Adrenal gland (tissue), 12 donors: ENCODE results near the gene UBE2H. TPM values are rescaled to one million over a fixed set of nuclear protein-coding genes. Genes with fewer than 3 reads are reported as not detected.

Experiments used
- DNase-seq, 7 donors: peaks; one replicate each; pipeline ENCODE4 v3.0.0-alpha.2; 2019 to 2020
- H3K27ac ChIP-seq, 5 donors: fragments of 200-600 bp; sonication (generic) in 4 of 5; 1 replicate in 3 of 5; 2 replicates in 2 of 5; pipeline versions ENCODE4 v1.5.1 to v1.8.0; 2016 to 2020; ENCODE audit warnings: mild to moderate bottlenecking in 1 of 5
- H3K27me3 ChIP-seq: fragments of 200-600 bp; 2 replicates; pipeline ENCODE4 v1.8.0; 2021
- H3K36me3 ChIP-seq, 2 donors: fragments of 200-600 bp; replicated peaks in 1 of 2; 1 replicate in 1 of 2; 2 replicates in 1 of 2; pipeline versions ENCODE4 v1.5.1 to v1.8.0; 2018 to 2022
- H3K4me1 ChIP-seq, 2 donors: fragments of 200-600 bp; replicated peaks in 1 of 2; 1 replicate in 1 of 2; 2 replicates in 1 of 2; pipeline versions ENCODE4 v1.5.1 to v1.8.0; 2018 to 2021
- H3K4me3 ChIP-seq, 4 donors: fragments of 200-600 bp; sonication (generic) in 3 of 4; one replicate each; pipeline ENCODE4 v1.5.1; 2016 to 2018
- H3K9me3 ChIP-seq, 3 donors: fragments of 200-600 bp; sonication (generic) in 1 of 3; replicated peaks in 1 of 3; 1 replicate in 2 of 3; 2 replicates in 1 of 3; pipeline versions ENCODE4 v1.5.1 to v1.8.0; 2016 to 2021
- POLR2A ChIP-seq, 2 donors: fragments of 450-650 bp; IDR thresholded peaks; one replicate each; pipeline ENCODE4 v1.6.1; 2017; ENCODE audit warnings: antibody characterized with exemption in 2 of 2, mild to moderate bottlenecking in 2 of 2, moderate library complexity in 1 of 2
- WGBS, 4 donors: extraction: QIAGEN DNeasy Blood & Tissue Kit in 2 of 4; methylation state at CpG; one replicate each; pipeline versions ENCODE4 v1.1.5 to v1.1.7; 2013 to 2017; 5-methylcytosine and 5-hydroxymethylcytosine counted together
- intact Hi-C, 2 donors: fragments of 100-400 bp; cut with DNase I; formaldehyde crosslinking; loops; one replicate each; pipeline versions ENCODE4 v1.14.1 to v1.15.0; 2022 to 2023
- polyA plus RNA-seq, 3 donors: library from polyadenylated mRNA; stranded (reverse); fragments of 200-250 nt in 2 of 3; fragments of 350-450 nt in 1 of 3; fragmentation: Illumina TruSeq in 1 of 3; extraction: RNeasy Lipid Tissue Mini Kit (QIAGEN cat#74804) in 1 of 3; gene quantifications; one replicate each; pipeline ENCODE4 v1.2.3, GENCODE V29; 2013 to 2014
- total RNA-seq, 9 donors: library from RNA; depleted of rRNA in 4 of 9; stranded (reverse); fragments of >200 nt in 4 of 9; fragments of 120-200 nt in 1 of 9; fragmentation: NEBNext Ultra II Directional in 1 of 9; extraction: Animal tissue kit (Norgen Biotek cat#: 25700) in 1 of 9; gene quantifications; one replicate each; pipeline versions ENCODE4 v1.1.0 to v1.2.4, GENCODE V29; 2013 to 2023
- TF ChIP-seq, protein P1 (sequence below), 6 experiments: fragments of 450-650 bp in 4 of 6; fragments of 200-600 bp in 2 of 6; sonication (generic) in 1 of 6; IDR thresholded peaks; 1 replicate in 5 of 6; 2 replicates in 1 of 6; pipeline versions ENCODE4 v1.5.1 to v1.8.0; 2016 to 2021; ENCODE audit warnings: antibody characterized with exemption in 6 of 6, mild to moderate bottlenecking in 2 of 6, moderate library complexity in 1 of 6
- donor health status: healthy with polysubstance abuse.
- donor health status: Bipolar disorder and iron deficiency.
- donor health status: DM: yes; HTN: yes; CAD: no.
- donor health status: DM: no; HTN: no; CAD: no.
- donor health status: DM: no; HTN: no; CAD: no.
- donor health status: DM: yes; HTN: yes; CAD: no.

UBE2H gene
- total and polyA plus RNA-seq, 12 donors: 48.3 to 392 (median 143) TPM

DNA sequence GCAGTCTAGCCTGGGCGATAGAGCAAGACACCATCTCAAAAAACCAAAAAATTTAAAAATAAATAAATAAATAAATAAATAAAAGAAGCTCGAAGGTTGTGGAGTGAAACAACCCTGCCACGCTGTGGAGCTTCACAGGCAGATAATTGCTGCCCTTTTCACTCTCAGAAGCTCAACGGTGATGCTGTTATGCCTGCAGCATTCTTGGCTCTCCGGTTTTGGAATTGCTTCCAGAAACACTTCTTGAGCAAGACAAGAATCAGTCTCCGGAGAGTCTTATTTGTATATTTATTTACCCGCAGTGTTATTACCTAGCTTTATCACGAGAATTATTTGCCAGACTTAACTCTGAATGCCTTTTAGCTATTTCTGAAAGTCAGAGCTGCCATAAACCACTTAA is 40.5 kb upstream of the UBE2H start:
- TF ChIP-seq POLR2A (IDR thresholded peaks at IDR 0.05): no peak
- TF ChIP-seq, protein P1, sequence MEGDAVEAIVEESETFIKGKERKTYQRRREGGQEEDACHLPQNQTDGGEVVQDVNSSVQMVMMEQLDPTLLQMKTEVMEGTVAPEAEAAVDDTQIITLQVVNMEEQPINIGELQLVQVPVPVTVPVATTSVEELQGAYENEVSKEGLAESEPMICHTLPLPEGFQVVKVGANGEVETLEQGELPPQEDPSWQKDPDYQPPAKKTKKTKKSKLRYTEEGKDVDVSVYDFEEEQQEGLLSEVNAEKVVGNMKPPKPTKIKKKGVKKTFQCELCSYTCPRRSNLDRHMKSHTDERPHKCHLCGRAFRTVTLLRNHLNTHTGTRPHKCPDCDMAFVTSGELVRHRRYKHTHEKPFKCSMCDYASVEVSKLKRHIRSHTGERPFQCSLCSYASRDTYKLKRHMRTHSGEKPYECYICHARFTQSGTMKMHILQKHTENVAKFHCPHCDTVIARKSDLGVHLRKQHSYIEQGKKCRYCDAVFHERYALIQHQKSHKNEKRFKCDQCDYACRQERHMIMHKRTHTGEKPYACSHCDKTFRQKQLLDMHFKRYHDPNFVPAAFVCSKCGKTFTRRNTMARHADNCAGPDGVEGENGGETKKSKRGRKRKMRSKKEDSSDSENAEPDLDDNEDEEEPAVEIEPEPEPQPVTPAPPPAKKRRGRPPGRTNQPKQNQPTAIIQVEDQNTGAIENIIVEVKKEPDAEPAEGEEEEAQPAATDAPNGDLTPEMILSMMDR (IDR thresholded peaks at IDR 0.05): no peak
- Histone ChIP-seq H3K4me1 (no peaks in the 10 kb centered on the region), H3K9me3 (no peaks in the 10 kb centered on the region), H3K27me3 (no peaks in the 10 kb centered on the region), H3K27ac (no peak overlapping the region), H3K4me3 (no peak overlapping the region), H3K36me3 (no peaks in the 10 kb centered on the region)
- WGBS, 4 donors: 81 to 87% (median 84%) methylated on average over 8 of the region's 8 CpGs
- DNase-seq: no peak
- intact Hi-C loops: no loop called here

DNA sequence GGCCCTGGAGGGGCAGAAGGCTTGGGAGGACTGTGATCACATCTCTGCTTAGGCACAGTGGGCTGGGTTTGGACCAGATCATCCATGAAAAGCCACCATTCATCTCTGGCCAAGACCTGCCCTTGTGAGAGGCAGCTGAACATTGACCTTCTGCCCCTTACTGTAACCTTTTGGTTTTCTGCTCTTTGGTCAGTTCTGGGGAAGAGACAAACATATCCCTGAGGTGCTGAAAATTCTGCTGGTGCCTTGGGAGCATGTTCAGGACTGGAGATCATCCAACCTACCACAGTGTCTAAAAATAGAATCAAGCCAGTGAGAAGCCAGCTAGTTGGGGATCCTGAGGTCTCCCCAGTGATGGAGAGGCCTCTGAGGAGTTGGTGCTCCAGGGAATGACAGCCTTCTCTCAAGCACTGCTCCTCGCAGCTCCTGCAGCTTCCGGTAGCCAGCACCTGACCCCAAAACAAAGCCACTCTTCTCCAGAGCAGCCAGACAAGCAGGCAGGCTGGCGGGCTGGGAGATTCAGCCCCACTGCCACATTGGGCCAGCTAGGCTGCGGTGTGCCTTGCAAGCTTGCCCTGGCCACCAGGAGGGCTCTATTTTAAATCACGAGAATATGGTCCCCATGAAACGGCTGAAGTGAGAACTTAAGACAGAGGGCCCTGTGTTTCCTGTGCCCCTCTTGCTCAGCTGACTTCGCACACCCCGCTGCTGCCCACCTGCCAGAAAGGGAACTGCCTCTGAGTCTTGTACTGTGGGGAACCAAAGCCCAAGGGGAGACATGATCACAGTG is 37.8 kb upstream of the UBE2H start:
- WGBS, 4 donors: 81 to 87% (median 84%) methylated on average over 5 to 8 of the region's 8 CpGs; no CpG with 5 or more reads in 1 of the 4 donors
- no peak for TF ChIP-seq POLR2A (IDR thresholded peaks at IDR 0.05)
- TF ChIP-seq, protein P1 (IDR thresholded peaks at IDR 0.05): no peak
- H3K27ac ChIP-seq: no peak overlapping the region
- H3K27me3 ChIP-seq: no peaks in the 10 kb centered on the region
- no peaks in the 10 kb centered on the region for H3K36me3 ChIP-seq
- intact Hi-C loops: no loop called here
- no peak overlapping the region for H3K4me3 ChIP-seq
- H3K9me3 ChIP-seq: no peaks in the 10 kb centered on the region
- DNase-seq: peak in 1 of 7 donors; percentile 18
- no peaks in the 10 kb centered on the region for H3K4me1 ChIP-seq

DNA sequence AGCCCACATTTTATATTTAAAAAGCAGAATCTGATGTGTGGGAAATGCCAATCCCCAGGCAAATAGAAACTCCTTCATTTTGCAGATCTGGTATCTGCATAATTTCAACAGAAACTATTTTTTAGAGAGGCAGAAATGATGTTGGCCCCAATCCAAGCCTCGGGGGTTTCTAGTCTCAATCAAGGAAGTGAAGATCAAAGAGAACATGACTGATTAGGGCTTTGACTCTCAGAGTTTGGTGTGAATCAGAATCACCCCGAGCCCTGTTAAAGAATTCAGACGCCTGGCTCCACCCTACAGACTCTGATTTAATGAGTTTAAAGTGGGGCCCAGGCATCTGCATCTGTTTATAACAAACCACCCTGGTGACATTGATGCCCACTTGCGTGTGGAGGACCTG is 36.7 kb upstream of the UBE2H start:
- H3K27ac ChIP-seq: no peak overlapping the region
- intact Hi-C loops: no loop called here
- no peaks in the 10 kb centered on the region for H3K9me3 ChIP-seq
- no peak for DNase-seq
- H3K36me3 ChIP-seq: no peaks in the 10 kb centered on the region
- no peaks in the 10 kb centered on the region for H3K27me3 ChIP-seq
- WGBS, 4 donors: 36 to 39% (median 37%) methylated on average over 4 of the region's 4 CpGs
- TF ChIP-seq, protein P1 (IDR thresholded peaks at IDR 0.05): no peak
- TF ChIP-seq POLR2A (IDR thresholded peaks at IDR 0.05): no peak
- no peak overlapping the region for H3K4me3 ChIP-seq
- no peaks in the 10 kb centered on the region for H3K4me1 ChIP-seq

DNA sequence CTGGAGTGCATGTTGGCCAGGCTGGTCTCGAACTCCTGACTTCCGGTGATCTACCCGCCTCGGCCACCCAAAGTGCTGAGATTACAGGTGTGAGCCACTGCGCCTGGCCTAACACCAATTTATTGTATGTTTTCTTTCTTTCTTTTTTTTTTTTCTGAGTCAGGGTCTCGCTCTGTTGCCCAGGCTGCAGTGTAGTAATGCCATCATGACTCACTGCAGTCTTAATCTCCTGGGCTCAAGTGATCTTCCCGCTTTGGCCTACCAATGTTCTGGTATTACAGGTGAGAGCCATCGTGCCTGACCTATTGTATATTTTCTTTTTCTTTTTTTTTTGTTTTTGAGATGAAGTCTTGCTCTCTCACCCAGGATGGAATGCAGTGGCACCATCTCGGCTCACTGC is 33.8 kb upstream of the UBE2H start:
- Histone ChIP-seq H3K27ac (no peak overlapping the region), H3K27me3 (no peaks in the 10 kb centered on the region), H3K4me1 (no peaks in the 10 kb centered on the region), H3K36me3 (no peaks in the 10 kb centered on the region), H3K4me3 (no peak overlapping the region), H3K9me3 (no peaks in the 10 kb centered on the region)
- no peak for TF ChIP-seq POLR2A (IDR thresholded peaks at IDR 0.05)
- TF ChIP-seq, protein P1 (IDR thresholded peaks at IDR 0.05): no peak
- DNase-seq: no peak
- 92 to 97% (median 94%) methylated on average over 9 of the region's 9 CpGs for WGBS, 4 donors
- intact Hi-C loops: no loop called here
